Ishikawa (cell line): Measurements from ENCODE around the gene UNC5B.

Source experiments
- CEBPB ChIP-seq: IDR thresholded peaks from 2 replicates; pipeline ENCODE4 v1.6.1; 2012
- CREB1 ChIP-seq: IDR thresholded peaks from 2 replicates; pipeline ENCODE4 v1.6.1; 2012; ENCODE audit warnings: low read depth
- EGR1 ChIP-seq: IDR thresholded peaks from 2 replicates; pipeline ENCODE4 v1.6.1; 2012
- EP300 ChIP-seq: IDR thresholded peaks from 2 replicates; pipeline ENCODE4 v1.6.1; 2012; ENCODE audit warnings: borderline replicate concordance
- FOXM1 ChIP-seq: IDR thresholded peaks from 2 replicates; pipeline ENCODE4 v1.6.1; 2012; ENCODE audit warnings: low read depth, borderline replicate concordance
- NFIC ChIP-seq: IDR thresholded peaks from 2 replicates; pipeline ENCODE4 v1.6.1; 2012
- RAD21 ChIP-seq: IDR thresholded peaks from 2 replicates; pipeline ENCODE4 v1.6.1; 2012; ENCODE audit warnings: low read depth
- TAF1 ChIP-seq: IDR thresholded peaks from 2 replicates; pipeline ENCODE4 v1.6.1; 2012; ENCODE audit warnings: low read depth, mild to moderate bottlenecking
- TCF12 ChIP-seq: IDR thresholded peaks from 2 replicates; pipeline ENCODE4 v1.6.1; 2012; ENCODE audit warnings: low read depth
- TEAD4 ChIP-seq: IDR thresholded peaks from 2 replicates; pipeline ENCODE4 v1.6.1; 2012
- YY1 ChIP-seq: IDR thresholded peaks from 2 replicates; pipeline ENCODE4 v1.6.1; 2012; ENCODE audit warnings: low read depth
- ZBTB7A ChIP-seq: IDR thresholded peaks from 2 replicates; pipeline ENCODE4 v1.6.1; 2012; ENCODE audit warnings: low read depth
- TF ChIP-seq, protein P1 (sequence below): IDR thresholded peaks from 2 replicates; pipeline ENCODE4 v1.6.1; 2012; ENCODE audit warnings: low read depth, mild to moderate bottlenecking
- TF ChIP-seq, protein P2 (sequence below): IDR thresholded peaks from 2 replicates; pipeline ENCODE4 v1.6.1; 2012

DNA sequence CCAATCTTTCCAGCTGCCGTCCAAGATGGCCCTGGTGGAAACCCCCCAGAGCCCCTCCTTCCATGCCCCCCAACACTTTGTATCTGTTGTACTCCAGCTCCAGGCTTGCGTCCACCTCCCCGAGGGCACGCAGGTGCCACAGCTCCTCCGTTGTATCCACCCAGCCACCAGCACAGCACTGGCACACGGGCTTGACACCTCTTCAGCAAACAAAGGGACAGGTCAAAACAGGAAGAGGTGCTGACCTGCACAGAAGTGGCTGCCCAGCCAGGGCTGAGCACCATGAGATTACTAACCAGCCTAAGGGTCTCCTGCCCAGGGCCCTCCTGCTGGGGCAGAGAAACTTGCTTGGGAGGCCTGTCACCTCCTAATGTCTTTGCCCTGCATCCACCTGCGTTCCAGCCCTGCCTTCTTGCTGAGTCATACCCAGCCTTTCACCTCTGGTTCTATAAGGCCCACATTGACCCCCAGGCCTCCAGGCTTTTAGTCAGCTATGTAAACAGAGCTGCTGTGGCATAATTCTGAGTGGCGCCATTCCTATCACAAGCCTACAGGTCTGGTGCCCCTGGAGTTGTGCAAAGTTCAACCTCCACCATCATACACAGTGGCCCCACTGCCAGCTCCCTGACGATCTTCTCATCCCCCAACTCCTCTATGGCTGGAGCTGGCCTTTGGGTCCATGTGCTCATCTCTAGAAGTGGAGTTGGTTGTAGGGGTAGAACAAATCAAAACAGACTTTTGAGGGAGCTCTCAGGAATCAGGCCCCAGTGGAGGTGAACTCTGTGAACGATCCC lies 127.6 kb downstream of the UNC5B start:
- TF ChIP-seq, protein P1, sequence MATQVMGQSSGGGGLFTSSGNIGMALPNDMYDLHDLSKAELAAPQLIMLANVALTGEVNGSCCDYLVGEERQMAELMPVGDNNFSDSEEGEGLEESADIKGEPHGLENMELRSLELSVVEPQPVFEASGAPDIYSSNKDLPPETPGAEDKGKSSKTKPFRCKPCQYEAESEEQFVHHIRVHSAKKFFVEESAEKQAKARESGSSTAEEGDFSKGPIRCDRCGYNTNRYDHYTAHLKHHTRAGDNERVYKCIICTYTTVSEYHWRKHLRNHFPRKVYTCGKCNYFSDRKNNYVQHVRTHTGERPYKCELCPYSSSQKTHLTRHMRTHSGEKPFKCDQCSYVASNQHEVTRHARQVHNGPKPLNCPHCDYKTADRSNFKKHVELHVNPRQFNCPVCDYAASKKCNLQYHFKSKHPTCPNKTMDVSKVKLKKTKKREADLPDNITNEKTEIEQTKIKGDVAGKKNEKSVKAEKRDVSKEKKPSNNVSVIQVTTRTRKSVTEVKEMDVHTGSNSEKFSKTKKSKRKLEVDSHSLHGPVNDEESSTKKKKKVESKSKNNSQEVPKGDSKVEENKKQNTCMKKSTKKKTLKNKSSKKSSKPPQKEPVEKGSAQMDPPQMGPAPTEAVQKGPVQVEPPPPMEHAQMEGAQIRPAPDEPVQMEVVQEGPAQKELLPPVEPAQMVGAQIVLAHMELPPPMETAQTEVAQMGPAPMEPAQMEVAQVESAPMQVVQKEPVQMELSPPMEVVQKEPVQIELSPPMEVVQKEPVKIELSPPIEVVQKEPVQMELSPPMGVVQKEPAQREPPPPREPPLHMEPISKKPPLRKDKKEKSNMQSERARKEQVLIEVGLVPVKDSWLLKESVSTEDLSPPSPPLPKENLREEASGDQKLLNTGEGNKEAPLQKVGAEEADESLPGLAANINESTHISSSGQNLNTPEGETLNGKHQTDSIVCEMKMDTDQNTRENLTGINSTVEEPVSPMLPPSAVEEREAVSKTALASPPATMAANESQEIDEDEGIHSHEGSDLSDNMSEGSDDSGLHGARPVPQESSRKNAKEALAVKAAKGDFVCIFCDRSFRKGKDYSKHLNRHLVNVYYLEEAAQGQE: no peak
- TF ChIP-seq TEAD4: peak; percentile 79
- TF ChIP-seq, protein P2, sequence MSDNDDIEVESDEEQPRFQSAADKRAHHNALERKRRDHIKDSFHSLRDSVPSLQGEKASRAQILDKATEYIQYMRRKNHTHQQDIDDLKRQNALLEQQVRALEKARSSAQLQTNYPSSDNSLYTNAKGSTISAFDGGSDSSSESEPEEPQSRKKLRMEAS: no peak
- no peak for TF ChIP-seq CEBPB
- TF ChIP-seq NFIC: no peak
- no peak for TF ChIP-seq EGR1
- TF ChIP-seq EP300: peak; percentile 61; the same call in 1 of the 2 replicates
- TF ChIP-seq YY1: no peak
- no peak for TF ChIP-seq CREB1
- TF ChIP-seq RAD21: no peak
- no peak for TF ChIP-seq FOXM1
- peak; percentile 44; the same call in 1 of the 2 replicates for TF ChIP-seq ZBTB7A
- TF ChIP-seq TCF12: peak; percentile 58; the same call in 1 of the 2 replicates
- TF ChIP-seq TAF1: no peak
